Stimulated activated CD4-positive, alpha-beta T cell treated with anti-CD3 and anti-CD28 coated beads, Interleukin-4, amount 100 ng/mL, for 4 hours (primary cell): ENCODE results near the gene RASD1.

ENCODE experiments used
- DNase-seq, 2 experiments: peaks; one replicate each; pipeline ENCODE4 v3.0.0-alpha.2; 2020

The RASD1 gene

GRCh38 chr17:17509601-17510425, 13.6 kb upstream of the RASD1 start:
- DNase-seq: no peak

DNA sequence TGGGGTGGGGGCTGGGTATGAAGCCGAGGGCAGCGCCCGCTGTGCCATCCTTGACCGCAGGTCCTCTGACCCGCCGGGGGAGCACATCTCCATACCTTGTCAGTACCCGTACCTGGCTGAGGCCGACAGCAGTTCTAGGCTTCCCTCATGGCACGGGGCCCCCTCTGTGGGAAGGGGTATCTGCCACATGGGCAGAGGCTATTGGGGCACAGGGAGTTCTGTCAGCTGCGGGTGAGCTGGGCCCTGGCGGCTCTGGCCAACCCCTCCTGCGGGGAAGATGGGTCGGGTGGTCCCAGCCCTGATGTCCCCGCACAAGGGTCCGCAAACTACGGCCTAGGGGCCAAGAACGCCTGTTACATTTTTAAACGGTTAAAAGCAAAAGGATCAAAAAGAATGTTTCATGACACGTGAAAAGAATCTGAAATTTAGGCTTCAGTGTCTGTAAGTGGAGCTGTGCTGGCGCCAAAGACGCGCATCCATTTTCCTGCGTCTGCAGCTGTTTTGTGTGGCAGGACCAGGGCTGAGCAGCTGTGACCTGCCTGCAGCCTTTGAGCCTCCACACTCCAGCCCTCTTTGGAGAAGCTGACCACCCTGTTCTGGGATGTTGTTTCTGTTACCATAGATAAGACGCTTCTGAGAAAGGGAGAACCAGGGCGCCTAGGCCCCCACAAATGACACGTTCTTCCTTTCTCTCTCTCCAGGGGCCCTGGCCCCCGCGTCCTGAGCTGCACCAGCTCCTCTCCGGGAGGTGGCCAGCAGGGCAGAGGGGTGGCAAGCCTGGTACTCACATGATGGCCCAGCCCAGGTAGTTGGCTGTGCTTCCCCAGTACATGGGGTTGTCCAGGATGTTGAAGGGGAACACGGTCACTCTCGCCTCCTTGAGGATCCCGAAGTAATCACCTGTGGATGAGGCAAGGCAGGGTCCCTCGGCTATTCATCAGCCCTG, 12.7 kb upstream of the RASD1 start:
- DNase-seq: no peak

DNA sequence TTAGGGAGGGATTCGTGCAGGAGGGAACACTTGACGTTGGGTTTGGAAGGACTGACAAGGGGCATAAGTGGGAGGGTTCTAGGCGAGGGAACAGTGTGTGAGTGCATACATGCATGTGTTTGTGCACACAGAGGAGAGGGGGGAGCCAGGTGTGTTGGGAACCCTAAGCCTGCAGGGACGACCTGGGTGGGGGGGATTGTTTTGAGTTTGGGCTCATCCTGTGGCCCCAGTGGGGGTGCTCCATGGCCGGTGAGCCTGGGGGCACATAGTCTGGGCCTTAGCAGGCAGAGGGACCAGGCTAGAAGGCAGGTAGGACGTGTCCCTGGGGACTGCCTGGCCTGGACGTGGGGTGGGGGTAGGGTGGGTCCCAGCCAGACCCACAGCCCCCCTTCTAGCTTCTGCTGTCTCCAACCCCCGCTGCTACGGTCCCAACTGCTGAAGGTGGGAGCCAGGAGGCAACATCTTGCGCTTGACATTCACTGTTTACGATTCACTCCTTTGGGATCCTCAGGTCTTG, 11.9 kb upstream of the RASD1 start:
- no peak for DNase-seq

GRCh38 chr17:17507465-17508011, 11.3 kb upstream of the RASD1 start:
- DNase-seq: no peak

DNA sequence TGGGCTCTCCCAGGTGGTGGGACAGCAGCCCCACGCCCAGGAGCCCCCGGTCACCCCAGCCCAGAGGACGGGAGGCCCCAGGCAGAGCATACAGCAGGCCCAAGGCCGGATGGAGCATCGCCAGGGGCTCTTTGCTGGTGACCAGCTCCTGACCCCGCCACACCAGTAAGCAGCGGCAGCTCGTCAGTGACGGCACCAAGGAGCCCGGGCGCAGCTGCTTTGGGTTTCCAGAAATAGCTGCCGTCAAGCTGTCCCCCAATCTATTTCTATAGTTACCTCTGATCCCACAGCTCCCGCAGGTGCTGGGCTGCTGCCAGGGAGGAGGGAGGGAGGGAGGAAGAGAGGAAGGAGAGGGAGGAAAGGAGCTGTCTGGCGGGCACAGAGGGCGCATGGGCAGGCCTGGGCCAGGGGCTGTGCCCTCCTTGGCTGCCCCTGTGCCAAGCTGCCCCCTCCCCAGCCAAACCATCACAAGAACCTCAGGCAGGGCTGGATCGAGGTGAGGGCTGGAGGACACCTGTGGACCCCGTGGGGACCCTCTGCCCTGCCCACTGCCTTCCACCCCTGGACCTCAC, 10.8 kb upstream of the RASD1 start:
- DNase-seq: no peak

DNA sequence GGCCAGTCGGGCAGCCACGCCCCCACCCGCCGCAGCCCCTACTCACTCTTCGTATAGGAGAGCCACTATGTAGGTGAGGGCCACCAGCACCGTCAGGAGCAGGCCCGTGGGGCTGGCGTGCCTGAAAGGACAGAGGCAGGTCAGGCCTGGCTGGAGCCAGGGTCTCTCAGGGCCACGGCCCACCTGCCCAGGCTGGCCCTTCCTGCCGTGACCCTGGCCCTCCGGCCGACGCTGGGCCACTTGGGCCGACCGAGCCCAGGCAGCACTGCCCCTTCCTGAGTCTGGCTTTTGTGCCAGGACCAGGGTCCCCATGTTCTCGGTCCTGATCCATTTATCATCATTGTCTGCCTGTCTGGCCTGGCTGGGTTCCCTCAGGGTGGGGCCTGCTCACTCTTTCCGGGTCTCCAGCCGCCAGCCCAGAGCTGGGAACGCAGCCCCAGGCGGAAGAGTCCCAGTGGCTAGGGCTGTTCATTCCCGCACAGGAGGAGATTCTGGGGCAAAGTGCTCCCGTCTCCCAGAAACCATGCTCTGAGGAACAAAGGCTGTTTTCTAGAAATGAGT, 10.1 kb upstream of the RASD1 start:
- no peak for DNase-seq

DNA sequence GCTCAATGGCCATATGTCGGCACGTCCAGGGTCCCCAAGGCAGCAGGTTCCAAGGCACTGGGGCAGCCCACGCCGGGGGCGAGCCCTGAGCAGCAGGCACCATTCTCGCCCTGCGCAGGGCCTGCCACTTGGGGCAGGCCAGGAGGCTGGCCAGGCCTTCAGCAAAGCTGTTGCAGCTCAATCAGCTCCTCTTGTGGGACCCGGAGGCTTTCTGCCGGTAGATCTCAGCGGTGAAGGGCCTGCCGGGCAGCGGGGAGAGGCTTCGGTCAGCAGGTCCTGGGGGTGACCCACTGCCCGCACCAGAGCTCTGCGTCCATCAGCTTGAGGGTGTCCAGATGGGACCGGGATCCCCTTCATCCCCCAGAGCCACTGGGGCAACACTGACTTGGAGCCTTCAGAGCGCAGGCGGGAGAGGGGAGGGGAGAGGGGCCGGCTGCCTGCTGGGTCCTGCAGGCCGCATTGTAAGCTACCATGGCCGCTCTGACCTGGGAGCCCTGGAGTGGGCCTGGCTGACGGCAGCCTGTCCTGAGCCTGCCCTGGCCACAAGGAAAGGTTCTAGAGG, 9.5 kb upstream of the RASD1 start:
- no peak for DNase-seq

DNA sequence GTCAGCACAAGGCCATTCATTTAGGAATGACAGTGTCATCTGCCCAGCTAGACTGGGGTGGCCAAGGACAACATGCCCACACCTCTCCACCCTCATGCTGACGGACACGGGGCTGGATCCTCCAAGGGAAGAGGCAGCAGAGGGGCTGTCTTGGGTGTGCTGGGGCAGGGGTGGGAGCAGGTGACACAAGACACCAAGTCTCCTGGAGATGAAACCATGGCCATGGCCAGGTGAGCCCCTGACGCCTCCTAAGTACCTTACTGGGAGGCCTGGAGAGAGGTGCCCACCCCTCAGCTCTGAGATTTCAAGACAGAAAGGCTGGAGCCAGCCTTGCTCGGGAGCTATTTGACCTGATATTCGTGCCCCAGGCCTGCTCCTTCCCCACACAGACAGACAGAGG, 9.0 kb upstream of the RASD1 start:
- DNase-seq: no peak

- no peak for DNase-seq
Measured at GRCh38 chr17:17504341-17505140, 8.3 kb upstream of the RASD1 start.

- no peak for DNase-seq
Measured at GRCh38 chr17:17503566-17504130, 7.5 kb upstream of the RASD1 start.

GRCh38 chr17:17502741-17503565, 6.8 kb upstream of the RASD1 start:
- DNase-seq: no peak

DNA sequence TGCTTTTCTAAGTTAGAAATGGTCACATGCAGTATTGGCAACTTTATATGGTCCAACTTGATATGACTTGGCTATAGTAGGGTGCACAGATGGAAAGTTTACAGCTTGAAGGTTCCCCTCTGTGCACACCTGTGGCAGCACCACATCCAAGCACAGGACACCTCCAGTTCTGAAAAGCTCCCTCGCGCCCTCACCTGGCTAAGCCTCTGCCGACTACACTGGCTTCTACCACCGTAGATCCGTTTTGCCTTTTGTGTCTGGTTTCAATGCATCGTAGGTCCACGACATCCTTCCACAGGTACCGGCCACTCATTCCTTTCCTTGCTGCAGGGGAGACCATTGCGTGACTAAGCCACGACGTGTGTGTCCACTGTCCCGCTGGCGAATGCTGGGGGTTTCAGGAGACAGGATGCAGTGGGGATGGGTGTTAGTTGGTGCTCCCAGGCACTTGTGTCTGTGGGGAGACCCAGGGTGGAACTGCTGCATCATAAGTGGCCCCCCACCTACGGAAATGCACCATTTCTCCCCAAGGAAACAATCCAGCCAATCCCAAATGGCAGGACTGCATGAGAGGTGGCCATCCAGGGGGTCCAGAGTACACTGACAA, 4.9 kb upstream of the RASD1 start:
- DNase-seq: no peak

GRCh38 chr17:17499402-17500145, 3.4 kb upstream of the RASD1 start:
- no peak for DNase-seq

- no peak for DNase-seq
Measured at GRCh38 chr17:17498606-17499301, 2.6 kb upstream of the RASD1 start.

DNA sequence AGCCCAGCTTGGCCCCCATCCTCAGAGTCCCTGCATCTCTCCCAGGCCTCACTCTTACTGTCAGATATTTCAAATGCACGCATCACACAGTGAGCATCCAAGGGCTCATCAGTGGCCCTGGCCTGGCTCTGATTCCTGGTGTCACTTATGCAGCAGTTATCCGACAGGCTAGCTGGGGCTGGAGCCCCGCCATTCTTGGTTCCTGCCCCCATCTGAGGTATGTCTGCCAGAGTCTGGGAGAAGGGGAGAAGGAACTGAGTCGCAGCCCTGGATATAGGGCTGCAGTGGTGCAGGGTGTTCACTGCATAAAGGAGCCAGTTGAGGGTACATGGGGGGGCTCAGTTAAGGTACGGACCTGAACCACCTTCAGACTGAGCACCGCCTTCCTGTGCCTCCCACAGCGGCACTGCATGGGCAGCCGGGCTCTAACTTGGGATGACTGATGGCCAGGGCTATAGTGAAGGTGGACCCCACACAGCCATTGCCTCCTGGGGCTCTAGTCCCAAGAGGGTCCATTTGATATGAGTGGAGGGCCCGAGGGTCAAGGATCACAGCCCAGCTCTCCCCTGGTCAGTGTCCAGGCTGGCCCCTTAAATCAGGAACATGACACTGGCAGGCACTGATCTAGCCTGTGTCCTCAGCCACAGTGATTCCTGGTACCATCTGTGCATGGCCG, 1.8 kb upstream of the RASD1 start:
- no peak for DNase-seq

DNA sequence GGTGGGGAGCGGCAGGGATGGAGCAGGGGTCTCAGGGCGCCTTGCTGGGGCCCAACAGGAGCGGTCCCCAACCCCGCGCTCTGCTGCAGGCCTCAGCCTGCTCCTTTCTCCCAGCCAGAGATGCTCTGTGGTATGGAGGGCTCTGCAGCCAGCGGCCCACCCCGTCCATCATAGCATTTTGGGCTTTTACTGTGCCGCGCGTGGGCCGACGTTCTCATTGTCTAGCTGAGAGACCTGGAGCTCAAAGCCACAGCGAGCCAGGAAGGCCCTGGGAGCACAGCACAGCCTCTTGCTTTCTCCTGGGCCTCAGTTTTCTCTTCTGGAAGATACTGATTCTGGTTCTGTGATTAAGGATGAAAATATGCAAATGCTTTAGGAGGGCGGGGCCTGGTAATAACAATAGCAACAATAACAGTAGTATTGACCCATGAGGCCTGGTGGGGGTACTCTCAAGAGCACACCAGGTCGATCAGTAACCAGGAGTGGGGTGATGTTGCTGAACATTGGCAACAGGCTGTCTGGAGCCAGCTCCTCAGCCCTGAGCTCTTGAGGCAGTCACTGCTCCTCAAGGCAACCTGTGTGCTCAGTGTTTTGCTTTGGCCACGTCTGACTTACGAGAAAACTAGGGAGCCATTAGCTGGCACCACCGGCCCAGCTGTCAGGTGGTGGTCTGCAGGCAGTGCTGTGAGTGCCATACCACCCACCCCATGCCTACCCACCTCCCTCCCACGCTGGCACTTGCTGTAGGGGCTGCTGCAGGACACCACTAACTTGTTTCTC, 1.1 kb upstream of the RASD1 start:
- no peak for DNase-seq
